IPS-18c (cell line): ENCODE measurements around the gene PEAK3.
A peak's percentile ranks its signal among the peaks of the same experiment; 100 is the strongest.

Experiments
- H3K4me3 ChIP-seq: 2 replicates; pipeline ENCODE4 v1.7.0; 2013; ENCODE audit warnings: low read depth, mild to moderate bottlenecking, low read length, moderate library complexity; ENCODE audit not compliant: insufficient read depth
- H3K9me3 ChIP-seq: one replicate; pipeline ENCODE4 v1.6.1; 2013; ENCODE audit warnings: mild to moderate bottlenecking, low read length, moderate library complexity; ENCODE audit not compliant: control insufficient read depth, insufficient read depth

PEAK3 gene

GRCh38 chr19:2248136-2249009, 33.6 kb downstream of the PEAK3 start:
- H3K4me3 ChIP-seq = no peak overlapping the region
- peaks cover 2% of the 10 kb centered on the region for H3K9me3 ChIP-seq

GRCh38 chr19:2247433-2248101, 34.4 kb downstream of the PEAK3 start:
- Histone ChIP-seq H3K9me3 (peaks cover 2% of the 10 kb centered on the region), H3K4me3 (no peak overlapping the region)

- no peak overlapping the region for H3K4me3 ChIP-seq
- H3K9me3 ChIP-seq = peaks cover 2% of the 10 kb centered on the region
Observed at GRCh38 chr19:2246801-2247361, 35.1 kb downstream of the PEAK3 start.

DNA sequence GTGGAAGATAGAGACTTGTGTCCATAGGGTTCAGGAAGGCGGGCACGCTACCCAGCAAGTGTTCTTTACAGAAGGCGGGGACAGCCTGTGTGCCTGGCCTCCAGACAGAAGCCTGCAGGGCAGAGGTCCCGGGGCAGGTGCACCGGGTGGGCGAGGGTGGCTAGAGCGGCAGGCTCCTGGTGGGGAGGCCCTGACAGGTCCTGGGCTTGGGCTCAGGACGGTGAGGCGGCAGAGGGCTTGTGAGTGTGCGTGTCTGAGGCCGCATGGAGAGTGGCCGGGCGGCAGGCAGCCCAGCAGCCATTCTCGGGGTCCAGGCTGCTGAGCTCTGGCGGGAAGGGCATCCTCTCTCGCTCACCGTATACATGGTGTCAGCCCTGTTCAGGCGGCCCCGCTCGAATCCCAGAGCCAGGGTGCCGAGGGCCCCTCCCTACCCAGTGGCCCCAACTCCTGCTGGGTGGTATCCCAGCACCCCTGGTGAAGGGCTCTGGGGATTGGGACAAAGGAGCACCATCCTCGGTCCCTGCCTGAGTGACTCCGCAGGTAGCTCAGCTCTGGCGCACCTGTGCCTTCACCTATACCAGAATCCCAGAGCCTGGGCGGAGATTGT, 35.9 kb downstream of the PEAK3 start:
- no peak overlapping the region for H3K4me3 ChIP-seq
- peaks cover 2% of the 10 kb centered on the region for H3K9me3 ChIP-seq

- H3K4me3 ChIP-seq = no peak overlapping the region
- peaks cover 2% of the 10 kb centered on the region for H3K9me3 ChIP-seq
Observed at GRCh38 chr19:2245273-2245672, 36.7 kb downstream of the PEAK3 start.

GRCh38 chr19:2244486-2244885, 37.5 kb downstream of the PEAK3 start:
- Histone ChIP-seq H3K4me3 (no peak overlapping the region), H3K9me3 (peaks cover 2% of the 10 kb centered on the region)

- Histone ChIP-seq H3K9me3 (peaks cover 2% of the 10 kb centered on the region), H3K4me3 (no peak overlapping the region)
Observed at GRCh38 chr19:2244125-2244411, 37.9 kb downstream of the PEAK3 start.

GRCh38 chr19:2243274-2244124, 38.5 kb downstream of the PEAK3 start:
- Histone ChIP-seq H3K4me3 (no peak overlapping the region), H3K9me3 (peaks cover 2% of the 10 kb centered on the region)

DNA sequence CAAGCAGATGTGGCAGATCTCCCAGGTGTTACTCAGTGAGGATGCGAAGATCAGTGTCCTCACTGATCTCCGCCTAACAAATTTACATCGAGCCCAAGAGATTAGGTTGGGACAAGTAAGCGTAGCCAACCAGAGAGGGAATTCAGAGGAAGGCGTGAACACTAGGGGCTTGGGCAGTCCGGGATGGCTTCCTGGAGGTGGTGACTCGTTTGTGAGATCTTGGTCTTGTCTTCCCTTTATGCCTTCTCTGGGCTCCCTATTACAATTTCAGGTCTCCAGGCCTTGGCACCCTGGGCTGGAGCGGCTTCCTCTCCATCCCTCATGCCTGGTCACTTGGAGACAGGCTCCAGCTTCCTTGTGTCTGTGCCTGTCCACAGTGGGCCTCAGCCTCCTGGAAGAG, 39.2 kb downstream of the PEAK3 start:
- no peak overlapping the region for H3K4me3 ChIP-seq
- peaks cover 2% of the 10 kb centered on the region for H3K9me3 ChIP-seq

DNA sequence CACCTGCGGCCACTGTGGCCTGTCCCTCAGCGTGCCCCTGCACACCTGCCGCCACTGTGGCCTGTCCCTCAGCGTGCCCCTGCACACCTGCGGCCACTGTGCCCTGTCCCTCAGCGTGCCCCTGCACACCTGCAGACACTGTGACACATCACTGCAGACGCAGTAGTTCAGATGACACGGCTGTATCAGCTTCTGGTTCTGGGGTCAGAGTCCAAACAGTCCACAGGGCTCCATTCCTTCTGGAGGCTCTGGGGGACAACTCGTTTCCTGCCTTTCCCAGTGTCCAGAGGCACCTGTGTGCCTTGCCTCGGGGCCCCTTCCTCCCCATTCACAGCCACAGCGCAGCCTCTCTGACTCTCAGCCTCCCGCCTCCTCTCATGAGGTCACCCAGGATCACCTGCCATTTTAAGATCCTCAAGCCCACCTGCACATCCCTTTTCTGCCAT, 39.9 kb downstream of the PEAK3 start:
- peaks cover 2% of the 10 kb centered on the region for H3K9me3 ChIP-seq

DNA sequence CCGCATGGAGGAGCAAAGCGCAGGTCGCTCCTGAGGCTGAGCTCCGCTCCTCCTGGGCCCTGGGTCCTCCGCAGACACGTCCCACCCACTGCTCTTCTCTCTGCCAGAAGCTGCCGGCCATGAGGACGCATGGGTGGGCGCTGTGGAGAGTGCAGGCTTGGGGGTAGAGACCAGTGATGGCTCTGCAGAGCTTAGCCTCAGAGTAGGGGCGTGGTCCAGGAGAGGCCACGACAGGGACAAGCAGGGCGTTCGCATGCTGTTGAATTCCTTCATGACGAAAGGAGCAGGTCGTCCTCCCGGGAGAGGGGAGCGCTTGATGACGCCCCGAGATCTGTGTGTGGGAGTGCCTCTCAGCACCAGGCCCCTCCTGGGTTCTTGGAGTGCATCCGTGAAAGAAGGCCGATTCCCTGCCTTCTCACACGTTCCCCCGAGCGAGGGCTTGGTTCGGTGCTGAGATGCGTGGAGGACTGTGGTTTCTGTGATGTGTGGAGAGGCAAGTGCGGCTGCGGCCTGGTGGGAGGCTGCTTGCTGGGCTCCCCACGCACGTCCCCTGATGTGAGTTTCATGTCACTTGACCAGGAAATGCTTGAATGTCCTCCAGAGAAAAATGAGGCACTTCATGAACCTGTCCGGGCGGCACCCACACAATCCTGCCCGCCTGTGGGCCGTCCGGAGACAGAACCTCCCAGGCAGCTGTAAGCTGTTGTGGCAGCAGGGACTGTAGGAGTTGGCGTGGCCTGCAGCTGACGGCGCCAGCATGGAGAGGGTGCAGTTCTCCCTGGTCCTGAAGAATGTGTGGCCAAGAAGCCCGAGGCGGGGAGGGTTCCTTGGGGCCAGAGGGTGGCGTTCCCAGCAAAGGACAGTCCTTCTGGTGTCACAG, 40.9 kb downstream of the PEAK3 start:
- no peak overlapping the region for H3K4me3 ChIP-seq
- peaks cover 2% of the 10 kb centered on the region for H3K9me3 ChIP-seq

More for the DNA sequence above, 39.9 kb downstream of the PEAK3 start:
- H3K4me3 ChIP-seq = no peak overlapping the region

- H3K4me3 ChIP-seq = peak overlapping the region; percentile 36
- H3K9me3 ChIP-seq = peaks cover 2% of the 10 kb centered on the region
Observed at GRCh38 chr19:2239771-2240770, 41.9 kb downstream of the PEAK3 start.

GRCh38 chr19:2239173-2239572, 42.8 kb downstream of the PEAK3 start:
- Histone ChIP-seq H3K4me3 (no peak overlapping the region), H3K9me3 (no peaks in the 10 kb centered on the region)

- Histone ChIP-seq H3K9me3 (no peaks in the 10 kb centered on the region), H3K4me3 (peak overlapping the region; percentile 91; the same call in 1 of the 2 replicates)
Observed at GRCh38 chr19:2237869-2238153, 44.2 kb downstream of the PEAK3 start.

GRCh38 chr19:2237051-2237868, 44.7 kb downstream of the PEAK3 start:
- Histone ChIP-seq H3K4me3 (peak overlapping the region; percentile 91), H3K9me3 (no peaks in the 10 kb centered on the region)
